ENCODE results near the gene CCNA2. TPM values are rescaled to one million over a fixed set of nuclear protein-coding genes. Genes with fewer than 3 reads are reported as not detected.

CCNA2 gene
- total and polyA plus RNA-seq, 2 donors (not counting 3 experiments of a cell fraction or from before 2014, with no cell fraction given): 23.3 to 65.4 TPM

- Histone ChIP-seq H3K4me1 (ENCODE audit: control insufficient read depth, extremely low read depth, insufficient read depth, low read length) (peaks cover 18% of the 10 kb centered on the region), H3K36me3 (ENCODE audit: control insufficient read depth in 2 of 2, extremely low read depth in 1 of 2, insufficient read depth in 2 of 2, low read length in 2 of 2) (no peaks in the 10 kb centered on the region), H3K9me1 (replicated peaks; ENCODE audit: control insufficient read depth, extremely low read depth, insufficient read depth, low read length) (no peaks in the 10 kb centered on the region), H3K27ac (ENCODE audit: insufficient read depth, low read depth, low read length) (no peak overlapping the region), H3K4me2 (ENCODE audit: insufficient read depth, low read length) (no peak overlapping the region), H3K9me3 (replicated peaks; ENCODE audit: control insufficient read depth, insufficient read depth, low read length) (no peaks in the 10 kb centered on the region), H3K4me3 (replicated peaks in 1 of 3; ENCODE audit: insufficient read depth in 1 of 3, low read depth in 1 of 3, low read length in 3 of 3) (no peak overlapping the region), H3K9ac (replicated peaks; ENCODE audit: extremely low read depth, insufficient read depth, low read length) (no peak overlapping the region), H3K27me3 (ENCODE audit: control insufficient read depth in 2 of 2, insufficient read depth in 2 of 2, low read length in 2 of 2) (no peaks in the 10 kb centered on the region), H4K20me1 (replicated peaks; ENCODE audit: control insufficient read depth, extremely low read depth, insufficient read depth, low read length) (no peaks in the 10 kb centered on the region), H2AFZ (ENCODE audit: low read depth, low read length) (no peak overlapping the region), H3K79me2 (ENCODE audit: control insufficient read depth, insufficient read depth, low read length) (no peaks in the 10 kb centered on the region)
- DNase-seq (ENCODE audit: low read depth, low spot score) (no peak), FAIRE-seq (no peak)
- no peak for TF ChIP-seq CTCF (IDR thresholded peaks at IDR 0.05; ENCODE audit: extremely low read depth in 1 of 2, insufficient read depth in 1 of 2, low read depth in 1 of 2, low read length in 2 of 2)
- TF ChIP-seq POLR2AphosphoS5 (IDR thresholded peaks at IDR 0.05; ENCODE audit: insufficient read depth, low read depth, low read length): no peak
- TF ChIP-seq FOS (IDR thresholded peaks at IDR 0.05; ENCODE audit: borderline replicate concordance, insufficient read depth, low read length): no peak
- intact Hi-C loops (cut with micrococcal nuclease): no loop called here
- CTCF ChIA-PET: no interaction called here
- POLR2A ChIA-PET: no interaction called here
- BruUV-seq (replicated peaks): no TSS peak
- dilution Hi-C loops (cut with MboI; ENCODE audit: extremely low pct_ligation_motif_present, low sequenced_read_pairs): no loop called here
Observed at GRCh38 chr4:121791481-121791880, 32.2 kb downstream of the CCNA2 start.

GRCh38 chr4:121790976-121791375 is 32.7 kb downstream of the CCNA2 start:
- BruUV-seq (replicated peaks): no TSS peak
- dilution Hi-C loops (cut with MboI; ENCODE audit: extremely low pct_ligation_motif_present, low sequenced_read_pairs) (no loop called here), intact Hi-C loops (cut with micrococcal nuclease) (loop anchor here (1.0 kb wide), 1 partner anchor 32 kb away; the partner anchor contains the start of gene CCNA2)
- H3K27ac ChIP-seq (ENCODE audit: insufficient read depth, low read depth, low read length): peak overlapping the region; percentile 64
- H3K36me3 ChIP-seq (ENCODE audit: control insufficient read depth in 2 of 2, extremely low read depth in 1 of 2, insufficient read depth in 2 of 2, low read length in 2 of 2): no peaks in the 10 kb centered on the region
- TF ChIP-seq MYC (IDR thresholded peaks at IDR 0.05; ENCODE audit: low read depth, low read length): no peak
- TF ChIP-seq CTCF (IDR thresholded peaks at IDR 0.05; ENCODE audit: extremely low read depth in 1 of 2, insufficient read depth in 1 of 2, low read depth in 1 of 2, low read length in 2 of 2): no peak
- no peak for TF ChIP-seq POLR2A (IDR thresholded peaks at IDR 0.05; ENCODE audit: low read depth, low read length)
- no peak for TF ChIP-seq POLR2AphosphoS5 (IDR thresholded peaks at IDR 0.05; ENCODE audit: insufficient read depth, low read depth, low read length)
- TF ChIP-seq JUN (IDR thresholded peaks at IDR 0.05; ENCODE audit: borderline replicate concordance, insufficient read depth, insufficient read length, low read depth): no peak
- no peak for TF ChIP-seq MAX (IDR thresholded peaks at IDR 0.05; ENCODE audit: insufficient read depth, insufficient read length)
- TF ChIP-seq FOS (IDR thresholded peaks at IDR 0.05; ENCODE audit: borderline replicate concordance, insufficient read depth, low read length): no peak
- TF ChIP-seq GATA2 (IDR thresholded peaks at IDR 0.05; ENCODE audit: insufficient read depth, insufficient read length, low read depth, low read length): no peak
- no peak for TF ChIP-seq EZH2 (IDR thresholded peaks at IDR 0.05; ENCODE audit: borderline replicate concordance, low read depth, low read length, severe bottlenecking)
- no peaks in the 10 kb centered on the region for H4K20me1 ChIP-seq (replicated peaks; ENCODE audit: control insufficient read depth, extremely low read depth, insufficient read depth, low read length)
- FAIRE-seq (peak; percentile 37), DNase-seq (ENCODE audit: low read depth, low spot score) (no peak)
- H3K9ac ChIP-seq (replicated peaks; ENCODE audit: extremely low read depth, insufficient read depth, low read length): no peak overlapping the region
- no peaks in the 10 kb centered on the region for H3K9me3 ChIP-seq (replicated peaks; ENCODE audit: control insufficient read depth, insufficient read depth, low read length)
- H2AFZ ChIP-seq (ENCODE audit: low read depth, low read length): no peak overlapping the region
- no peak overlapping the region for H3K4me3 ChIP-seq (replicated peaks in 1 of 3; ENCODE audit: insufficient read depth in 1 of 3, low read depth in 1 of 3, low read length in 3 of 3)
- peak overlapping the region; percentile 72 for H3K4me2 ChIP-seq (ENCODE audit: insufficient read depth, low read length)
- no peaks in the 10 kb centered on the region for H3K79me2 ChIP-seq (ENCODE audit: control insufficient read depth, insufficient read depth, low read length)
- ChIA-PET POLR2A (no interaction called here), CTCF (interaction anchor here (1.7 kb wide), 1 partner anchor 26 kb away, joined by 10 read pairs; the partner anchor contains the start of gene SMIM43)
- H3K4me1 ChIP-seq (ENCODE audit: control insufficient read depth, extremely low read depth, insufficient read depth, low read length): peaks cover 18% of the 10 kb centered on the region
- no peaks in the 10 kb centered on the region for H3K27me3 ChIP-seq (ENCODE audit: control insufficient read depth in 2 of 2, insufficient read depth in 2 of 2, low read length in 2 of 2)
- H3K9me1 ChIP-seq (replicated peaks; ENCODE audit: control insufficient read depth, extremely low read depth, insufficient read depth, low read length): no peaks in the 10 kb centered on the region

Data from endothelial cell of umbilical vein (primary cell).